ENCODE measurements around the gene ARFGAP1. TPM values are rescaled to one million over a fixed set of nuclear protein-coding genes. Genes with fewer than 3 reads are reported as not detected.
A peak's percentile ranks its signal among the peaks of the same experiment; 100 is the strongest.

The ARFGAP1 gene
- total and polyA plus RNA-seq, 2 of the 8 experiments (the other 6 are each of a cell fraction or from before 2014, with no cell fraction given) = 93.7 to 100 TPM

GRCh38 chr20:63273059-63273579, 506 bp downstream of the ARFGAP1 start:
- POLR2A ChIA-PET (ENCODE audit: partially characterized antibody) = interaction anchor here (1.0 to 3.6 kb wide), 6 partner anchors 9 to 48 kb away, joined by 3 to 12 read pairs (median 4); partner anchors contain the start of gene NKAIN4
- peaks cover 17 to 39% of the 10 kb centered on the region in 2 experiments for H3K79me2 ChIP-seq (ENCODE audit: control insufficient read depth in 1 of 2, insufficient read depth in 2 of 2, low read length in 2 of 2)
- H3K23ac ChIP-seq (ENCODE audit: insufficient read length) = no peak overlapping the region
- H2BK20ac ChIP-seq (ENCODE audit: low read length) = no peak overlapping the region
- no peak overlapping the region for H2BK12ac ChIP-seq (ENCODE audit: low read depth, low read length)
- CTCF ChIA-PET (ENCODE audit: partially characterized antibody) = interaction anchor here (1.2 to 11.0 kb wide), 7 partner anchors 8 to 58 kb away, joined by 3 to 63 read pairs (median 7); partner anchors contain the start of gene COL20A1
- no peak overlapping the region for H4K91ac ChIP-seq (replicated peaks; ENCODE audit: insufficient read length, low read length)
- 0 out of 7 replicates have a peak, but pooled peaks cover 0 to under 1% (median 0%) of the 10 kb centered on the region in 4 experiments for H3K27me3 ChIP-seq (replicated peaks in 1 of 4; ENCODE audit: control insufficient read depth in 3 of 4, extremely low read depth in 1 of 4, insufficient read depth in 3 of 4, low read length in 3 of 4)
- FAIRE-seq (no peak), DNase-seq (ENCODE audit: low read depth in 1 of 2, low spot score in 2 of 2) (no peak)
- H3K56ac ChIP-seq (replicated peaks; ENCODE audit: insufficient read length, low read depth, low read length) = no peak overlapping the region
- H3K4me2 ChIP-seq (ENCODE audit: insufficient read depth in 1 of 2, low read depth in 2 of 2, low read length in 2 of 2) = peak overlapping the region; percentile 69 to 83
- no peak overlapping the region for H2BK120ac ChIP-seq (replicated peaks; ENCODE audit: low read depth, low read length)
- no peak overlapping the region for H2AK5ac ChIP-seq (ENCODE audit: low read depth, low read length)
- H4K8ac ChIP-seq (ENCODE audit: extremely low read depth, insufficient read depth, low read length) = peak overlapping the region; percentile 90
- peaks cover 2% of the 10 kb centered on the region; the same call in 1 of the 2 replicates for H3K23me2 ChIP-seq (ENCODE audit: low read depth, low read length)
- peaks cover 0 to 7% (median 1%) of the 10 kb centered on the region in 4 experiments; a peak in 5 of 7 replicates for H3K4me1 ChIP-seq (replicated peaks in 1 of 4; ENCODE audit: control insufficient read depth in 3 of 4, insufficient read depth in 4 of 4, low read length in 3 of 4)
- no peak overlapping the region; the same call in 1 of the 2 replicates for H3K27ac ChIP-seq (ENCODE audit: low read depth, low read length)
- peak overlapping the region; percentile 66 to 95 (median 87) for H3K4me3 ChIP-seq (ENCODE audit: extremely low read depth in 1 of 4, insufficient read depth in 2 of 4, low read depth in 3 of 4, low read length in 4 of 4)
- no peak overlapping the region for H3K18ac ChIP-seq (ENCODE audit: extremely low read depth, low read length)
- no peak overlapping the region for H2AFZ ChIP-seq (ENCODE audit: low read length)
- peaks cover 5 to 19% (median 14%) of the 10 kb centered on the region in 4 experiments; a peak in 5 of 8 replicates for H3K36me3 ChIP-seq (ENCODE audit: control insufficient read depth in 2 of 4, insufficient read depth in 4 of 4, low read length in 3 of 4)
- H3K14ac ChIP-seq (ENCODE audit: insufficient read length) = no peak overlapping the region
- TF ChIP-seq RNF2 (IDR thresholded peaks at IDR 0.05; ENCODE audit: borderline replicate concordance, low read depth, low read length, missing control alignments, poor library complexity, severe bottlenecking) (no peak), CBX5 (IDR thresholded peaks at IDR 0.05; ENCODE audit: low read depth, low read length) (no peak), BACH1 (IDR thresholded peaks at IDR 0.05; ENCODE audit: low read length) (no peak), SP4 (IDR thresholded peaks at IDR 0.05; ENCODE audit: low read length) (no peak), CTCF (IDR thresholded peaks at IDR 0.05; ENCODE audit: control extremely low read depth in 1 of 3, insufficient read depth in 1 of 3, low read depth in 1 of 3, low read length in 3 of 3) (no peak), KDM5A (IDR thresholded peaks at IDR 0.05; ENCODE audit: low read length) (no peak), YY1 (IDR thresholded peaks at IDR 0.05; ENCODE audit: low read depth, low read length) (no peak), RBBP5 (IDR thresholded peaks at IDR 0.05; ENCODE audit: borderline replicate concordance, low read depth, low read length) (no peak), SIN3A (conservative IDR thresholded peaks at IDR 0.05 in 1 of 2, IDR thresholded peaks at IDR 0.05 in 1 of 2; ENCODE audit: low read depth in 1 of 2, low read length in 2 of 2) (no peak), TAF1 (IDR thresholded peaks at IDR 0.05; ENCODE audit: low read depth, low read length) (no peak)
- H4K5ac ChIP-seq (ENCODE audit: insufficient read length, low read depth, low read length) = no peak overlapping the region
- H4K20me1 ChIP-seq (replicated peaks in 1 of 2; ENCODE audit: control insufficient read depth in 1 of 2, insufficient read depth in 2 of 2, low read length in 2 of 2) = peaks cover 18 to 29% of the 10 kb centered on the region in 2 experiments
- H3K9ac ChIP-seq (replicated peaks in 1 of 4; ENCODE audit: extremely low read depth in 1 of 4, low read depth in 3 of 4, low read length in 3 of 4) = peak overlapping the region; percentile 66 to 88 (median 76)
- no peak overlapping the region for H2BK5ac ChIP-seq (ENCODE audit: low read depth, low read length)
- WGBS, 2 experiments (ENCODE audit: extremely low coverage in 1 of 2, insufficient coverage in 1 of 2, insufficient read length in 1 of 2, insufficient replicate concordance in 2 of 2, low coverage in 1 of 2, low lambda C conversion rate in 2 of 2, missing lambda C conversion rate in 1 of 2) = 3% methylated on average over 18 of the region's 37 CpGs; no CpG with 5 or more reads in 1 of the 2 experiments
- no peak overlapping the region for H2BK15ac ChIP-seq (ENCODE audit: low read length)
- no peak overlapping the region for H3K4ac ChIP-seq (replicated peaks; ENCODE audit: insufficient read length, low read depth, low read length)
- H3K9me3 ChIP-seq (ENCODE audit: insufficient read depth in 2 of 2, low read depth in 1 of 2, low read length in 1 of 2) = no peaks in the 10 kb centered on the region
- peaks cover 12% of the 10 kb centered on the region for H3K79me1 ChIP-seq (ENCODE audit: low read depth, low read length)
